Frontal cortex (tissue), 4 donors: ENCODE results near the gene TIGD6. TPM values are rescaled to one million over a fixed set of nuclear protein-coding genes. Genes with fewer than 3 reads are reported as not detected.

Experiments used
- DNase-seq, 2 donors: peaks; one replicate each; pipeline ENCODE4 v3.0.0; 2012; ENCODE audit warnings: low spot score in 2 of 2
- FAIRE-seq: peaks from 2 replicates; lab custom pipeline; 2012; peaks lifted over from hg19 to GRCh38; lab: Jason Lieb, UNC
- total RNA-seq: library from RNA; depleted of rRNA; stranded (reverse); fragments of >200 nt; gene quantifications from one replicate; pipeline ENCODE4 v1.2.3, GENCODE V29; 2014
- donor health status: control.
- donor health status: control.
- donor health status: control.

TIGD6 gene
- total RNA-seq, 1 donor from 2014 or later = 4.1 TPM

- FAIRE-seq = no peak
These were observed 17.0 kb upstream of the TIGD6 start for GRCh38 chr5:150017226-150018005.

GRCh38 chr5:150016537-150016936 lies 16.1 kb upstream of the TIGD6 start:
- DNase-seq (no peak), FAIRE-seq (no peak)

More at GRCh38 chr5:150017226-150018005, 17.0 kb upstream of the TIGD6 start:
- DNase-seq = no peak

GRCh38 chr5:150015415-150015814 lies 15.0 kb upstream of the TIGD6 start:
- no peak for DNase-seq
- no peak for FAIRE-seq

- DNase-seq (no peak), FAIRE-seq (no peak)
These were observed 14.0 kb upstream of the TIGD6 start for GRCh38 chr5:150014456-150014855.

GRCh38 chr5:150013931-150014330 lies 13.5 kb upstream of the TIGD6 start:
- no peak for DNase-seq
- FAIRE-seq = no peak

GRCh38 chr5:150009671-150010387 lies 9.4 kb upstream of the TIGD6 start:
- FAIRE-seq = no peak
- no peak for DNase-seq

- no peak for DNase-seq
These were observed 6.6 kb upstream of the TIGD6 start for GRCh38 chr5:150007050-150007449.

GRCh38 chr5:150006318-150006717 lies 5.9 kb upstream of the TIGD6 start:
- DNase-seq = no peak
- FAIRE-seq = no peak

More at GRCh38 chr5:150007050-150007449, 6.6 kb upstream of the TIGD6 start:
- FAIRE-seq = no peak

- DNase-seq (peak; percentile 38 to 41), FAIRE-seq (no peak)
These were observed 1.4 kb upstream of the TIGD6 start for GRCh38 chr5:150001660-150002486.

- peak in 1 of 2 donors; percentile 29 for DNase-seq
- no peak for FAIRE-seq
These were observed 671 bp upstream of the TIGD6 start for GRCh38 chr5:150000990-150001659.

- DNase-seq (no peak), FAIRE-seq (no peak)
These were observed 593 bp downstream of the TIGD6 start for GRCh38 chr5:149999866-150000255.

- no peak for DNase-seq
- no peak for FAIRE-seq
These were observed 1.1 kb downstream of the TIGD6 start for GRCh38 chr5:149999359-149999758.

GRCh38 chr5:149998281-149998680 lies 2.2 kb downstream of the TIGD6 start:
- FAIRE-seq (no peak), DNase-seq (no peak)

GRCh38 chr5:149996205-149996890 lies 4.1 kb downstream of the TIGD6 start:
- FAIRE-seq (no peak), DNase-seq (no peak)

GRCh38 chr5:149995385-149996204 lies 4.9 kb downstream of the TIGD6 start:
- no peak for FAIRE-seq
- DNase-seq = peak in 1 of 2 donors; percentile 17

GRCh38 chr5:149993471-149993870 lies 7.0 kb downstream of the TIGD6 start:
- FAIRE-seq = no peak
- no peak for DNase-seq

GRCh38 chr5:149990518-149991376 lies 9.7 kb downstream of the TIGD6 start:
- DNase-seq (peak; percentile 28 to 49), FAIRE-seq (no peak)
